HG03039 (cell line): ENCODE data around the gene SIGMAR1.

Source experiments
- ATAC-seq: cut with Tn5 transposase; IDR thresholded peaks from one replicate; pipeline ENCODE4 v1.9.1; 2021; ENCODE audit warnings: mild to moderate bottlenecking, moderate library complexity; ENCODE audit not compliant: unreplicated experiment

Gene SIGMAR1

GRCh38 chr9:34606190-34606589 lies 31.4 kb downstream of the SIGMAR1 start:
- no peak for ATAC-seq

GRCh38 chr9:34603610-34604231 lies 33.9 kb downstream of the SIGMAR1 start:
- ATAC-seq: no peak

- no peak for ATAC-seq
Measured at GRCh38 chr9:34601937-34602573, 35.5 kb downstream of the SIGMAR1 start.

GRCh38 chr9:34600908-34601307 lies 36.7 kb downstream of the SIGMAR1 start:
- no peak for ATAC-seq

DNA sequence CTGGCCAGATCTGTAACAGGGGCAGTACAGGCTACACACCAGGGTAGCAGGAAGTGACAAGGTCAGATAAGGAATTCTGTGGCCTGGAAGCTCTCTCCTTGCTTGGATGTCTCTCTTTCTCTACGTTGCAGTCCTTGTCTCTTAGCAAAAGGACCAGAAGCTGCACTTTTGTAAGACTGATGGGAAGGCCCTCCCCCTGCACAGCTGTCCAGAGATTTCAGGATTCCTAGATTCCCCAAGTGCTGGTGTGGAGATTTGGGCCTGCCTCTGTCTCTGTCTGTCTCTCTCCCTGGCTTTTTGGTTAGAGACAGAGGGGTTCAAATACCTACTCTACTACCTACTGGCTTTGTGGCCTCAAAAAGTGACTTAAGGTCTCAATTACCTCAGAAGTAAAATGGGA lies 38.0 kb downstream of the SIGMAR1 start:
- no peak for ATAC-seq

GRCh38 chr9:34594177-34594576 lies 43.4 kb downstream of the SIGMAR1 start:
- no peak for ATAC-seq

- ATAC-seq: no peak
Measured at GRCh38 chr9:34592895-34593601, 44.5 kb downstream of the SIGMAR1 start.

- ATAC-seq: no peak
Measured at GRCh38 chr9:34591917-34592866, 45.4 kb downstream of the SIGMAR1 start.

DNA sequence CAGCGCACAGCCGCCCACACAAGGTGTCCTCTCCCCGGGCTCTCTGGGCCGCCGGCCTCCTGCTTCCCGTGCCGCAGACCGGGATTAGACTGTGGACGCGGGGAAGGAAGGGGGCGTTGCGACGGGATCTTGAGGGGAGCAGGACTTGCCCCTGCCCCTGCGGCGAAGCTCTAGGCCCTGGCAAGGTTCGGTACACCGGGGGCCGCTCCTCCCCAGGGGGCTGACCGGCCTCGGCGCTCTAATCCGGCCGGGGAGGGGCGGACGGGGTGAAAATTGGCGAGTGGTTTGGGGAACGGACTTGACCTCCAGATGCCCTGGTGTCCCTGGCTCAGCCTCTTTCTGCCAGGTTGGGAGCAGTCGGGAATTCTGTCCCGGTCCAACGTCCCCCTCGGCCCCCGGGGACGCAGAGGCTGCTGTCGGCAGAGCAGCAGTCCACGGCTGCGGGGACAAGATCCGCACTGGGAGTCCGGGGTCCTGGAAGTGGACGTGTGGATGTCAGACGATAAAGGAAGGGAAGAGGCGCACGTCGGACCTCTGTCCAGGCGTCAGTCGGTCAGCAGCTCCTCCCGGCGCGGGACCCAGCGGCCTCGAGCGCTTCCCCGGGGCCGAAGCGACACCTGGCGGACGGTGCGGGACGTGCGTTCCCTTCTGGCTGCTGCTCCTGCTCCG lies 46.2 kb downstream of the SIGMAR1 start:
- ATAC-seq: peak; percentile 54

- no peak for ATAC-seq
Measured at GRCh38 chr9:34590381-34591247, 47.0 kb downstream of the SIGMAR1 start.

DNA sequence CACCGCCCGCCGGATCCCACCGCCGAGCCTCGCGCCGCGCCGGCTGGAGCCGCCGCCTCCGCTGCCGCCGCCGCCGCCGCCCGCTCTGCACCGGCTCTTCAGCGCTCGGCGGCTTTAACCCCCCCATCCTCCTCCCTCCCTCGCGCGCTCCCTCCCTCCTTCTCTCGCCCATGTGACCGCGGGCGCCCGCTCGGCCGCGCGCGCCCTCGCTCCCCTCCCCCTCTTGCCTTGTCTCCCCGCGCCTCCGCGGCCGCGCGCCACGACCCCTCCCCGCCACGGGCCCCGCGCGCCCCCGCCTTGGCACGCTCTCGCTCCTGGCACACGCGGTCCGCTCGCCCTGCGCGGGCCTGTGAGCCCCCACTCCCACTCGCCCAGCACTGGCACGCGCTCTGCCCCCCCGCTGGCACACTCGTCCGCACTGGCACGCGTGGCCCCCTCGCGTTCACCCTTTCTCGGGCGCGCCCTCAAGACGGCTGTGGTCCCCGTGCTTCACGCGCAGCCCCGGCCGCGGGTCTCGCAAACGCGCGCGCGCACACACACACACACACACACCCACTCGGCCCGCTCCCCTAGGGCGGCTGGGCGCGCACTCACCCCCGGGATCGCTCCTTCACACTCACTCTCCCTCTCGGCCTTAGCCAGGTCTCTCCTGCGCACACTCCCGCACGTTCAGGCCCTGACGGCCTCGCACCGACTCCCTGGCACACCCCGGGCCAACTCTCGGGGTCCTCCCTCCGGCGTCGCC lies 47.8 kb downstream of the SIGMAR1 start, which contains the start of gene CNTFR:
Gene CNTFR, minus strand, starts transcription at position 89 of the 745 bp plus-strand sequence. CDS start 20,743 bp downstream, outside the sequence.
- ATAC-seq: no peak

GRCh38 chr9:34588671-34589635 lies 48.6 kb downstream of the SIGMAR1 start:
- no peak for ATAC-seq

GRCh38 chr9:34587271-34587670 lies 50.3 kb downstream of the SIGMAR1 start:
- no peak for ATAC-seq

DNA sequence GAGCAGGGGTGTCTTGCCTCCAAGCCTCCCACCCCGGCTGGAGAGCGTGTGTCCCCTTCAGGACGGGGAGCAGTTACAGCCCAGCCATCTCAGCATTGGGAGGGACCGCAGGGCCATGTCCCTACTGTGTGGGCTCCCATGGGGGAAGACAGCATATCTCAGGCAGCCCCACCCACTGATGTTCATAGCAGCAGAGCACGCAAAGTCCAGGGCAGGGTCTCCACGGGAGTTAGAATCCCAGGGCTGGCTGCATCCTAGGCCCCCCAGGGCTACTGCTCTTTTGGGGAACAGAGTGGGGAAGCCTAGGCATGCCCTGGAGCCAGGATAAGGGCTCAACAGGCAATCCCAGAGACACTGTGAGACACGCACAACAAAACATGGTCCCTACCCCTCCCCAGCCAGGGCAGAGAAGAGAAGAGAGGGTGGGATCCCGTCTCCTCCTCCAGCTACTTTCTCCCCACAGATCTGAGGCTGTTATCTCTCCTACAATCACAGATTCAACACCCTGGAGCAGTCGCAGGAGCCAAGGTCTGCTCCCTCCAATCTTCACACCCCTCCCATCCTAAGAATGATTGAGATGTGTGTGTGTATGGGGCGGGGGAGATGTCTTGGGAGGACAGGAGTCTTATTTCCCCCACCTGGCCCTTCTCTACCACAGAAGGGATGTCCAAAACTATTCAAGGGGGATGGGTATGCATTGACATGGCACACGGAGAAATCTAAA lies 51.5 kb downstream of the SIGMAR1 start:
- no peak for ATAC-seq

DNA sequence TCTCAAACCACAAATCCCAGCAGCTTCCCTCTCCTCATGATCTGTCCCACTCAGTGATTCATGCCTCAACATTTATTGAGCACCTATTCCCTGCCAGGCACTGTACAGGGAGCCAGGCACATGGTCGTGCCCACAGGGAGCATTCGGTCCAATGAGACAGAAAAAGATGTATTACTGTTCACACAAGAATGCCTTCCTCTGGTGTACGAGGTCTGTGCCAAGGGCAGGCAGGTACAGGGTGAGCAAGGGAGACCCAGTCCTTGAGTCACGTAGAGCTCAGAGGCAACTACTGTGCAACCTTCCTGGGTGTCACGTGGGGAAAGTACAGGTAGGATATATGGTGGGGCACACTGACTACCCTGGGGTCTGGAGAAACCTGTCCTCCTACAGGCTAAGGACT lies 52.6 kb downstream of the SIGMAR1 start:
- ATAC-seq: no peak
